Natural killer cell (primary cell): Measurements from ENCODE around the gene REXO5. TPM values are rescaled to one million over a fixed set of nuclear protein-coding genes. Genes with fewer than 3 reads are reported as not detected.

Experiments used
- ATAC-seq, 3 donors: fragments of 150-1000 bp in 2 of 3; fragments of 200-7000 bp in 1 of 3; cut with Tn5 transposase; 1 replicate in 1 of 3; 2 replicates in 2 of 3; pipeline ENCODE4 v1.10.0; 2021; ENCODE audit warnings: mild to moderate bottlenecking in 2 of 3, moderate library complexity in 2 of 3
- DNase-seq, 2 donors: peaks; one replicate each; pipeline versions ENCODE4 v3.0.0 to v3.0.0-alpha.2; 2013 to 2021; ENCODE audit warnings: mixed read lengths in 1 of 2
- H3K27ac ChIP-seq: one replicate; pipeline ENCODE4 v1.5.1; 2013; ENCODE audit warnings: mild to moderate bottlenecking, low read length
- H3K27me3 ChIP-seq: one replicate; pipeline ENCODE4 v1.6.1; 2013; ENCODE audit warnings: low read length; ENCODE audit not compliant: control insufficient read depth, insufficient read depth
- H3K36me3 ChIP-seq: one replicate; pipeline ENCODE4 v1.6.1; 2013; ENCODE audit warnings: low read length; ENCODE audit not compliant: control insufficient read depth, insufficient read depth
- H3K4me1 ChIP-seq: one replicate; pipeline ENCODE4 v1.6.1; 2013; ENCODE audit warnings: low read length; ENCODE audit not compliant: control insufficient read depth, insufficient read depth
- H3K4me3 ChIP-seq: one replicate; pipeline ENCODE4 v1.5.1; 2013; ENCODE audit warnings: low read length
- H3K9me3 ChIP-seq: one replicate; pipeline ENCODE4 v1.6.1; 2013; ENCODE audit warnings: low read length; ENCODE audit not compliant: control insufficient read depth, insufficient read depth
- H3K27ac Mint-ChIP-seq, 2 donors: one replicate each; pipeline ENCODE4 v1.8.0; 2022; ENCODE audit warnings: mild to moderate bottlenecking in 2 of 2, mixed read lengths in 2 of 2, moderate library complexity in 1 of 2
- H3K27me3 Mint-ChIP-seq, 2 donors: one replicate each; pipeline ENCODE4 v1.8.0; 2022; ENCODE audit warnings: low read depth in 2 of 2, mixed read lengths in 2 of 2
- H3K36me3 Mint-ChIP-seq: one replicate; pipeline ENCODE4 v1.8.0; 2022; ENCODE audit warnings: mixed read lengths
- H3K4me1 Mint-ChIP-seq, 2 donors: one replicate each; pipeline ENCODE4 v1.8.0; 2022; ENCODE audit warnings: mixed read lengths in 2 of 2
- H3K4me3 Mint-ChIP-seq: one replicate; pipeline ENCODE4 v1.8.0; 2022; ENCODE audit warnings: mild to moderate bottlenecking, moderate library complexity, mixed read lengths
- H3K9me3 Mint-ChIP-seq, 2 donors: one replicate each; pipeline ENCODE4 v1.8.0; 2022; ENCODE audit warnings: mixed read lengths in 2 of 2
- WGBS: methylation state at CpG from one replicate; pipeline ENCODE4 v1.1.7; 2013; ENCODE audit warnings: missing lambda C conversion rate; ENCODE audit not compliant: insufficient coverage; 5-methylcytosine and 5-hydroxymethylcytosine counted together
- intact Hi-C: fragments of 100-400 bp; cut with micrococcal nuclease; formaldehyde crosslinking; loops from one replicate; pipeline ENCODE4 v1.14.2; 2022
- total RNA-seq, 4 donors: library from RNA; stranded (reverse); fragments of 120-200 nt in 1 of 4; gene quantifications; one replicate each; pipeline versions ENCODE4 v1.2.3 to v1.2.4, GENCODE V29; 2013 to 2022
- TF ChIP-seq, protein P1 (sequence below): fragments of 200-600 bp; IDR thresholded peaks from one replicate; pipeline ENCODE4 v1.8.0; 2022; ENCODE audit warnings: antibody characterized with exemption

The REXO5 gene
- total RNA-seq, 3 donors from 2014 or later (not counting 1 experiment from before 2014, with no cell fraction given), result 1.5 to 6.0 (median 1.7) TPM

- no peak overlapping the region for H3K27ac ChIP-seq
- H3K27me3 Mint-ChIP-seq, result no peaks in the 10 kb centered on the region
- TF ChIP-seq, protein P1, sequence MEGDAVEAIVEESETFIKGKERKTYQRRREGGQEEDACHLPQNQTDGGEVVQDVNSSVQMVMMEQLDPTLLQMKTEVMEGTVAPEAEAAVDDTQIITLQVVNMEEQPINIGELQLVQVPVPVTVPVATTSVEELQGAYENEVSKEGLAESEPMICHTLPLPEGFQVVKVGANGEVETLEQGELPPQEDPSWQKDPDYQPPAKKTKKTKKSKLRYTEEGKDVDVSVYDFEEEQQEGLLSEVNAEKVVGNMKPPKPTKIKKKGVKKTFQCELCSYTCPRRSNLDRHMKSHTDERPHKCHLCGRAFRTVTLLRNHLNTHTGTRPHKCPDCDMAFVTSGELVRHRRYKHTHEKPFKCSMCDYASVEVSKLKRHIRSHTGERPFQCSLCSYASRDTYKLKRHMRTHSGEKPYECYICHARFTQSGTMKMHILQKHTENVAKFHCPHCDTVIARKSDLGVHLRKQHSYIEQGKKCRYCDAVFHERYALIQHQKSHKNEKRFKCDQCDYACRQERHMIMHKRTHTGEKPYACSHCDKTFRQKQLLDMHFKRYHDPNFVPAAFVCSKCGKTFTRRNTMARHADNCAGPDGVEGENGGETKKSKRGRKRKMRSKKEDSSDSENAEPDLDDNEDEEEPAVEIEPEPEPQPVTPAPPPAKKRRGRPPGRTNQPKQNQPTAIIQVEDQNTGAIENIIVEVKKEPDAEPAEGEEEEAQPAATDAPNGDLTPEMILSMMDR, result no peak
- no peaks in the 10 kb centered on the region for H3K27me3 ChIP-seq
- peaks cover 8 to 15% of the 10 kb centered on the region in 2 donors for H3K4me1 Mint-ChIP-seq
- intact Hi-C loops, result no loop called here
- no peaks in the 10 kb centered on the region for H3K36me3 ChIP-seq
- no peaks in the 10 kb centered on the region for H3K9me3 Mint-ChIP-seq
- ATAC-seq, result no peak
- no peak overlapping the region for H3K4me3 Mint-ChIP-seq
- no peak overlapping the region for H3K4me3 ChIP-seq
- H3K4me1 ChIP-seq, result no peaks in the 10 kb centered on the region
- H3K36me3 Mint-ChIP-seq, result no peaks in the 10 kb centered on the region
- DNase-seq, result no peak
- no peaks in the 10 kb centered on the region for H3K9me3 ChIP-seq
- no peak overlapping the region for H3K27ac Mint-ChIP-seq
- WGBS, result 85% methylated on average over 1 of the region's 3 CpGs
Measured at GRCh38 chr16:20880867-20881502, 74.7 kb downstream of the REXO5 start.

GRCh38 chr16:20881503-20881878 lies 75.2 kb downstream of the REXO5 start:
- intact Hi-C loops, result no loop called here
- Histone ChIP-seq H3K27me3 (no peaks in the 10 kb centered on the region), H3K27ac (no peak overlapping the region), H3K36me3 (no peaks in the 10 kb centered on the region), H3K4me1 (no peaks in the 10 kb centered on the region), H3K9me3 (no peaks in the 10 kb centered on the region), H3K4me3 (no peak overlapping the region)
- no peaks in the 10 kb centered on the region for H3K36me3 Mint-ChIP-seq
- 87% methylated on average over 6 of the region's 6 CpGs for WGBS
- TF ChIP-seq, protein P1, result no peak
- peaks cover 9 to 18% of the 10 kb centered on the region in 2 donors for H3K4me1 Mint-ChIP-seq
- H3K27ac Mint-ChIP-seq, result no peak overlapping the region
- ATAC-seq, result no peak
- no peaks in the 10 kb centered on the region for H3K27me3 Mint-ChIP-seq
- H3K9me3 Mint-ChIP-seq, result no peaks in the 10 kb centered on the region
- no peak overlapping the region for H3K4me3 Mint-ChIP-seq
- no peak for DNase-seq

- ATAC-seq (no peak), DNase-seq (no peak)
- peaks cover 14 to 22% of the 10 kb centered on the region in 2 donors for H3K4me1 Mint-ChIP-seq
- no peaks in the 10 kb centered on the region for H3K27me3 Mint-ChIP-seq
- no peaks in the 10 kb centered on the region for H3K9me3 ChIP-seq
- H3K27me3 ChIP-seq, result no peaks in the 10 kb centered on the region
- intact Hi-C loops, result no loop called here
- TF ChIP-seq, protein P1, result no peak
- no peaks in the 10 kb centered on the region for H3K36me3 Mint-ChIP-seq
- no peaks in the 10 kb centered on the region for H3K9me3 Mint-ChIP-seq
- no peak overlapping the region for H3K27ac ChIP-seq
- H3K4me3 Mint-ChIP-seq, result no peak overlapping the region
- 95% methylated on average over 3 of the region's 5 CpGs for WGBS
- H3K4me3 ChIP-seq, result no peak overlapping the region
- H3K27ac Mint-ChIP-seq, result no peak overlapping the region
- H3K36me3 ChIP-seq, result no peaks in the 10 kb centered on the region
- H3K4me1 ChIP-seq, result no peaks in the 10 kb centered on the region
Measured at GRCh38 chr16:20883554-20884239, 77.4 kb downstream of the REXO5 start.

DNA sequence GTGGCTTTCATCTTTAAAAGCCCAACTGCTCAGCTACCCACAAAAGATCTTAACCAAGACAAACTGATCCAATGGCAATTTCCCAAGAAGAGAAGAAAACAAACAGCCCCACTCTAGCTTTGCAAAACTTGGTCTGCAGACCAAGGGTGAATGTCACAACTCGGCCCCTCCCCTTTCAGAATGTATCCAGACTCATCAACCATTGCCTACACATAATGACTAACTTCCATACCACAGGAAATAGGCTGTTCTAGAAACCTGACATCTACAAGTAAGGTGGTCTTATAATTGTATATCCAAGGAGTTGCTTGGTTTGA lies 77.9 kb downstream of the REXO5 start:
- Histone ChIP-seq H3K27ac (no peak overlapping the region), H3K9me3 (no peaks in the 10 kb centered on the region), H3K27me3 (no peaks in the 10 kb centered on the region), H3K36me3 (no peaks in the 10 kb centered on the region), H3K4me3 (no peak overlapping the region), H3K4me1 (no peaks in the 10 kb centered on the region)
- WGBS, result no CpG with 5 or more reads among the region's 1 CpG
- Mint-ChIP-seq H3K27ac (no peak overlapping the region), H3K4me1 (peaks cover 14 to 20% of the 10 kb centered on the region in 2 donors), H3K27me3 (no peaks in the 10 kb centered on the region), H3K36me3 (no peaks in the 10 kb centered on the region), H3K9me3 (no peaks in the 10 kb centered on the region), H3K4me3 (no peak overlapping the region)
- DNase-seq (no peak), ATAC-seq (no peak)
- intact Hi-C loops, result no loop called here
- TF ChIP-seq, protein P1, result no peak
